ENCODE measurements around the gene EXOC3L1. TPM values are rescaled to one million over a fixed set of nuclear protein-coding genes. Genes with fewer than 3 reads are reported as not detected.

The EXOC3L1 gene
- total RNA-seq, 1 experiment from 2014 or later, result 4.0 TPM

- CTCF ChIA-PET, result interaction anchor here (0.6 to 9.1 kb wide), 12 partner anchors 11 to 313 kb away, joined by 3 to 65 read pairs (median 3); partner anchors contain the start of genes ELMO3, KCTD19, LRRC36 and NOL3
- H3K27me3 Mint-ChIP-seq (ENCODE audit: low read depth), result peaks cover 16% of the 10 kb centered on the region
- TF ChIP-seq ZBTB21 (CRISPR knock-in tag; IDR thresholded peaks at IDR 0.05; ENCODE audit: borderline replicate concordance), result no peak
- no peak for TF ChIP-seq MLX (CRISPR knock-in tag; IDR thresholded peaks at IDR 0.05)
- no peak for TF ChIP-seq TP53 (CRISPR knock-in tag; IDR thresholded peaks at IDR 0.05)
- TF ChIP-seq ARID4B (CRISPR knock-in tag; IDR thresholded peaks at IDR 0.05; ENCODE audit: borderline replicate concordance), result no peak
- no peak for TF ChIP-seq ZSCAN18 (CRISPR knock-in tag; IDR thresholded peaks at IDR 0.05)
- no peak for TF ChIP-seq NFYB (CRISPR knock-in tag; conservative IDR thresholded peaks at IDR 0.05; ENCODE audit: low read depth)
- no peak for TF ChIP-seq TEAD4 (CRISPR knock-in tag; IDR thresholded peaks at IDR 0.05)
- no peak for TF ChIP-seq ZNF219 (CRISPR knock-in tag; IDR thresholded peaks at IDR 0.05; ENCODE audit: borderline replicate concordance)
- no peak for TF ChIP-seq STAT6 (CRISPR knock-in tag; conservative IDR thresholded peaks at IDR 0.05; ENCODE audit: low read depth)
- TF ChIP-seq PRRX2 (CRISPR knock-in tag; IDR thresholded peaks at IDR 0.05), result no peak
- no peak for TF ChIP-seq E2F1 (CRISPR knock-in tag; IDR thresholded peaks at IDR 0.05)
- TF ChIP-seq ZNF512 (CRISPR knock-in tag; IDR thresholded peaks at IDR 0.05; ENCODE audit: borderline replicate concordance), result no peak
- TF ChIP-seq ATF2 (CRISPR knock-in tag; IDR thresholded peaks at IDR 0.05; ENCODE audit: borderline replicate concordance, low read depth), result no peak
- peak; percentile 37 for DNase-seq (ENCODE audit: low spot score)
- peak; percentile 59 for ATAC-seq
- no peaks in the 10 kb centered on the region for H3K4me1 Mint-ChIP-seq
- H3K4me3 Mint-ChIP-seq, result no peak overlapping the region
- no peaks in the 10 kb centered on the region for H3K9me3 Mint-ChIP-seq
- H3K27ac Mint-ChIP-seq, result no peak overlapping the region
- no peaks in the 10 kb centered on the region for H3K36me3 Mint-ChIP-seq
- POLR2A ChIA-PET, result interaction anchor here (1.2 to 2.1 kb wide), 2 partner anchors 17 to 36 kb away, joined by 3 to 7 read pairs; partner anchors contain the start of genes FHOD1 and TMEM208
Measured at GRCh38 chr16:67210069-67210937, 20.4 kb upstream of the EXOC3L1 start.
